H9 (cell line): ENCODE results near the gene C22orf23. TPM values are rescaled to one million over a fixed set of nuclear protein-coding genes. Genes with fewer than 3 reads are reported as not detected.

Experiments used
- DNase-seq: peaks from one replicate; pipeline ENCODE4 v3.0.0-alpha.2; 2017
- H2AFZ ChIP-seq: one replicate; pipeline ENCODE4 v1.6.1; 2013; ENCODE audit warnings: mild to moderate bottlenecking, low read length, control low read depth, moderate library complexity
- H2AK5ac ChIP-seq: 2 replicates; pipeline ENCODE4 v1.6.1; 2013; ENCODE audit warnings: low read length, control low read depth, mixed read lengths; ENCODE audit not compliant: insufficient read length
- H2BK120ac ChIP-seq: one replicate; pipeline ENCODE4 v1.6.1; 2013; ENCODE audit warnings: low read depth, mild to moderate bottlenecking, low read length, control low read depth, inconsistent platforms; ENCODE audit not compliant: poor library complexity, severe bottlenecking
- H2BK12ac ChIP-seq: 2 replicates; pipeline ENCODE4 v1.6.1; 2013; ENCODE audit warnings: low read length, control low read depth, mixed read lengths, low read depth; ENCODE audit not compliant: insufficient read length
- H2BK15ac ChIP-seq: 2 replicates; pipeline ENCODE4 v1.6.1; 2013; ENCODE audit warnings: low read depth, low read length, control low read depth
- H2BK20ac ChIP-seq: one replicate; pipeline ENCODE4 v1.6.1; 2013; ENCODE audit warnings: low read depth, mild to moderate bottlenecking, low read length, control low read depth, inconsistent platforms; ENCODE audit not compliant: poor library complexity, severe bottlenecking
- H2BK5ac ChIP-seq: 2 replicates; pipeline ENCODE4 v1.6.1; 2013; ENCODE audit warnings: low read length, control low read depth, mixed read lengths; ENCODE audit not compliant: insufficient read length
- H3K14ac ChIP-seq: 2 replicates; pipeline ENCODE4 v1.6.1; 2013; ENCODE audit warnings: low read length, control low read depth; ENCODE audit not compliant: insufficient read depth
- H3K18ac ChIP-seq: 2 replicates; pipeline ENCODE4 v1.6.1; 2013; ENCODE audit warnings: low read depth, mild to moderate bottlenecking, mixed read lengths, low read length, control low read depth; ENCODE audit not compliant: insufficient read length
- H3K23ac ChIP-seq: 2 replicates; pipeline ENCODE4 v1.6.1; 2013; ENCODE audit warnings: low read length, control low read depth, mixed read lengths, low read depth; ENCODE audit not compliant: insufficient read length
- H3K23me2 ChIP-seq: 2 replicates; pipeline ENCODE4 v1.6.1; 2013; ENCODE audit warnings: low read depth, mild to moderate bottlenecking, mixed read lengths, low read length, control low read depth; ENCODE audit not compliant: insufficient read length, poor library complexity, severe bottlenecking
- H3K27ac ChIP-seq: 2 replicates; pipeline ENCODE4 v1.5.1; 2013; ENCODE audit warnings: low read length, control low read depth, mixed read lengths, low read depth; ENCODE audit not compliant: insufficient read length
- H3K27me3 ChIP-seq: 2 replicates; pipeline ENCODE4 v1.6.1; 2013; ENCODE audit warnings: low read length, control low read depth, inconsistent platforms; ENCODE audit not compliant: insufficient read depth
- H3K4ac ChIP-seq: 2 replicates; pipeline ENCODE4 v1.6.1; 2013; ENCODE audit warnings: low read depth, mild to moderate bottlenecking, control low read depth, inconsistent platforms, low read length, moderate library complexity
- H3K4me1 ChIP-seq: 2 replicates; pipeline ENCODE4 v1.6.1; 2013; ENCODE audit warnings: low read length, control low read depth, inconsistent platforms; ENCODE audit not compliant: insufficient read depth
- H3K4me2 ChIP-seq: 2 replicates; pipeline ENCODE4 v1.6.1; 2013; ENCODE audit warnings: low read length, control low read depth, mixed read lengths; ENCODE audit not compliant: insufficient read length, insufficient read depth
- H3K56ac ChIP-seq: 2 replicates; pipeline ENCODE4 v1.6.1; 2013; ENCODE audit warnings: low read depth, mild to moderate bottlenecking, mixed read lengths, low read length, control low read depth; ENCODE audit not compliant: insufficient read length
- H3K79me1 ChIP-seq: 2 replicates; pipeline ENCODE4 v1.6.1; 2013; ENCODE audit warnings: low read depth, mild to moderate bottlenecking, moderate library complexity, low read length, control low read depth, inconsistent platforms; ENCODE audit not compliant: insufficient read depth, poor library complexity, severe bottlenecking
- H3K79me2 ChIP-seq: 2 replicates; pipeline ENCODE4 v1.6.1; 2013; ENCODE audit warnings: low read length, control low read depth, inconsistent platforms; ENCODE audit not compliant: insufficient read depth
- H3K9ac ChIP-seq: 2 replicates; pipeline ENCODE4 v1.6.1; 2013; ENCODE audit warnings: low read length, control low read depth, mixed read lengths; ENCODE audit not compliant: insufficient read length; ENCODE audit errors: extremely low read depth
- H3K9me3 ChIP-seq: one replicate; pipeline ENCODE4 v1.6.1; 2013; ENCODE audit warnings: low read depth, low read length, inconsistent platforms; ENCODE audit not compliant: control insufficient read depth
- H3T11ph ChIP-seq: one replicate; pipeline ENCODE4 v1.6.1; 2013; ENCODE audit warnings: mild to moderate bottlenecking, low read length, control low read depth, inconsistent platforms
- H4K20me1 ChIP-seq: one replicate; pipeline ENCODE4 v1.6.1; 2013; ENCODE audit not compliant: control insufficient read depth, insufficient read length, insufficient read depth
- H4K5ac ChIP-seq: 2 replicates; pipeline ENCODE4 v1.6.1; 2013; ENCODE audit warnings: low read depth, mild to moderate bottlenecking, mixed read lengths, low read length, control low read depth; ENCODE audit not compliant: insufficient read length
- H4K8ac ChIP-seq: replicated peaks from 2 replicates; pipeline ENCODE4 v1.6.1; 2013; ENCODE audit warnings: low read length, control low read depth, mixed read lengths, low read depth; ENCODE audit not compliant: insufficient read length
- H4K91ac ChIP-seq: 2 replicates; pipeline ENCODE4 v1.6.1; 2013; ENCODE audit warnings: low read depth, mild to moderate bottlenecking, moderate library complexity, mixed read lengths, low read length, control low read depth; ENCODE audit not compliant: insufficient read length
- H3K27ac Mint-ChIP-seq, 3 experiments: 2 replicates in 2 of 3; 3 replicates in 1 of 3; pipeline ENCODE4 v1.8.0; 2020 to 2021; ENCODE audit warnings: mixed read lengths in 3 of 3, mild to moderate bottlenecking in 1 of 3, moderate library complexity in 1 of 3
- H3K27me3 Mint-ChIP-seq: 2 replicates; pipeline ENCODE4 v1.8.0; 2021; ENCODE audit warnings: low read depth, mild to moderate bottlenecking, moderate library complexity, mixed read lengths
- H3K36me3 Mint-ChIP-seq, 3 experiments: 2 replicates in 2 of 3; 3 replicates in 1 of 3; pipeline ENCODE4 v1.8.0; 2020 to 2021; ENCODE audit warnings: low read depth in 3 of 3, mixed read lengths in 3 of 3; ENCODE audit not compliant: insufficient read depth in 1 of 3
- H3K4me1 Mint-ChIP-seq, 2 experiments: 2 replicates each; pipeline ENCODE4 v1.8.0; 2020; ENCODE audit warnings: mixed read lengths in 2 of 2
- H3K4me3 Mint-ChIP-seq, 2 experiments: 2 replicates in 1 of 2; 3 replicates in 1 of 2; pipeline ENCODE4 v1.8.0; 2020 to 2021; ENCODE audit warnings: mild to moderate bottlenecking in 2 of 2, mixed read lengths in 2 of 2, moderate library complexity in 1 of 2
- H3K9me3 Mint-ChIP-seq, 2 experiments: 2 replicates in 1 of 2; 3 replicates in 1 of 2; pipeline ENCODE4 v1.8.0; 2020; ENCODE audit warnings: mild to moderate bottlenecking in 2 of 2, mixed read lengths in 2 of 2, moderate library complexity in 1 of 2
- WGBS: extraction: QIAGEN DNeasy Blood & Tissue Kit; methylation state at CpG from one replicate; pipeline ENCODE4 v1.1.7; 2013; ENCODE audit warnings: missing lambda C conversion rate, low lambda C conversion rate, mixed read lengths; ENCODE audit not compliant: insufficient read length; ENCODE audit errors: extremely low coverage; 5-methylcytosine and 5-hydroxymethylcytosine counted together
- total RNA-seq: library from RNA; stranded (reverse); gene quantifications from 2 replicates; pipeline ENCODE4 v1.2.1, GENCODE V29; 2021
- TF ChIP-seq, protein P1 (sequence below): fragments of 200-600 bp; sonication (generic); conservative IDR thresholded peaks from 3 replicates; pipeline ENCODE4 v1.8.0; 2021; ENCODE audit warnings: antibody characterized with exemption, mild to moderate bottlenecking

The C22orf23 gene
- total RNA-seq, 1 experiment from 2014 or later = 0.57 TPM

GRCh38 chr22:37971475-37972434, 18.4 kb upstream of the C22orf23 start:
- H3K79me2 ChIP-seq = no peaks in the 10 kb centered on the region
- no peak overlapping the region for H2AFZ ChIP-seq
- no peak overlapping the region for H2BK15ac ChIP-seq
- no peaks in the 10 kb centered on the region for H3K9me3 ChIP-seq
- no peak overlapping the region for H2BK12ac ChIP-seq
- H4K20me1 ChIP-seq = peaks cover 3% of the 10 kb centered on the region
- H4K91ac ChIP-seq = no peak overlapping the region
- H3K27me3 Mint-ChIP-seq = no peaks in the 10 kb centered on the region; the same call in 1 of the 2 replicates
- no peaks in the 10 kb centered on the region for H3K27me3 ChIP-seq
- H3K4me3 Mint-ChIP-seq = peak overlapping the region; percentile 30 to 68; a peak in 4 of 5 replicates
- no CpG with 5 or more reads among the region's 7 CpGs for WGBS
- no peak overlapping the region for H2AK5ac ChIP-seq
- peak overlapping the region; percentile 77 to 89 (median 80); a peak in 6 of 7 replicates for H3K27ac Mint-ChIP-seq
- no peak overlapping the region for H3K9ac ChIP-seq
- no peak overlapping the region for H2BK20ac ChIP-seq
- H3K36me3 Mint-ChIP-seq = peaks cover 13 to 50% (median 43%) of the 10 kb centered on the region in 3 experiments; a peak in 6 of 7 replicates
- H3K79me1 ChIP-seq = no peaks in the 10 kb centered on the region
- 0 out of 5 replicates have a peak, but pooled peaks cover 0 to 3% of the 10 kb centered on the region in 2 experiments for H3K9me3 Mint-ChIP-seq
- no peak overlapping the region for H3K4ac ChIP-seq
- no peaks in the 10 kb centered on the region; the same call in 1 of the 2 replicates for H3K4me1 ChIP-seq
- peaks cover 30 to 51% of the 10 kb centered on the region in 2 experiments for H3K4me1 Mint-ChIP-seq
- H3K23ac ChIP-seq = no peak overlapping the region
- DNase-seq = peak; percentile 79
- no peak overlapping the region for H3K56ac ChIP-seq
- no peak overlapping the region for H3K18ac ChIP-seq
- H4K5ac ChIP-seq = no peak overlapping the region
- peak overlapping the region; percentile 3 for H3K4me2 ChIP-seq
- no peaks in the 10 kb centered on the region for H3K23me2 ChIP-seq
- H4K8ac ChIP-seq = no peak overlapping the region
- H3T11ph ChIP-seq = no peak overlapping the region
- H2BK5ac ChIP-seq = no peak overlapping the region
- no peak overlapping the region for H2BK120ac ChIP-seq
- no peak overlapping the region for H3K27ac ChIP-seq
- TF ChIP-seq, protein P1, sequence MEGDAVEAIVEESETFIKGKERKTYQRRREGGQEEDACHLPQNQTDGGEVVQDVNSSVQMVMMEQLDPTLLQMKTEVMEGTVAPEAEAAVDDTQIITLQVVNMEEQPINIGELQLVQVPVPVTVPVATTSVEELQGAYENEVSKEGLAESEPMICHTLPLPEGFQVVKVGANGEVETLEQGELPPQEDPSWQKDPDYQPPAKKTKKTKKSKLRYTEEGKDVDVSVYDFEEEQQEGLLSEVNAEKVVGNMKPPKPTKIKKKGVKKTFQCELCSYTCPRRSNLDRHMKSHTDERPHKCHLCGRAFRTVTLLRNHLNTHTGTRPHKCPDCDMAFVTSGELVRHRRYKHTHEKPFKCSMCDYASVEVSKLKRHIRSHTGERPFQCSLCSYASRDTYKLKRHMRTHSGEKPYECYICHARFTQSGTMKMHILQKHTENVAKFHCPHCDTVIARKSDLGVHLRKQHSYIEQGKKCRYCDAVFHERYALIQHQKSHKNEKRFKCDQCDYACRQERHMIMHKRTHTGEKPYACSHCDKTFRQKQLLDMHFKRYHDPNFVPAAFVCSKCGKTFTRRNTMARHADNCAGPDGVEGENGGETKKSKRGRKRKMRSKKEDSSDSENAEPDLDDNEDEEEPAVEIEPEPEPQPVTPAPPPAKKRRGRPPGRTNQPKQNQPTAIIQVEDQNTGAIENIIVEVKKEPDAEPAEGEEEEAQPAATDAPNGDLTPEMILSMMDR = no peak
- H3K14ac ChIP-seq = no peak overlapping the region
